Stimulated activated CD8-positive, alpha-beta memory T cell treated with anti-CD3 and anti-CD28 coated beads, Interleukin-7, amount 100 ng/mL, for 24 hours (primary cell): ENCODE results near the gene KRTAP5-7.
"Not testable (repeated sequence)": the region's sequence is repeated elsewhere in the genome, so short reads cannot be mapped to it uniquely, and the experiment has no call there.

Experiments used
- DNase-seq: peaks from one replicate; pipeline ENCODE4 v3.0.0-alpha.2; 2020; ENCODE audit warnings: low read depth

KRTAP5-7 gene

GRCh38 chr11:71534711-71535608 is 7.9 kb downstream of the KRTAP5-7 start:
- not testable (repeated sequence) for DNase-seq

GRCh38 chr11:71535825-71536224 is 8.8 kb downstream of the KRTAP5-7 start:
- DNase-seq = no peak

- no peak for DNase-seq
These were observed 10.5 kb downstream of the KRTAP5-7 start for GRCh38 chr11:71537537-71537936.

- DNase-seq = not testable (repeated sequence)
These were observed 11.1 kb downstream of the KRTAP5-7 start, which contains the start of gene KRTAP5-8 for GRCh38 chr11:71537977-71538665. KRTAP5-8 (plus strand) TSS chr11:71538025; CDS start chr11:71538056, 31 bp downstream.

GRCh38 chr11:71538666-71538990 is 11.6 kb downstream of the KRTAP5-7 start:
- DNase-seq = no peak

- DNase-seq = no peak
These were observed 11.9 kb downstream of the KRTAP5-7 start for GRCh38 chr11:71539017-71539416.

GRCh38 chr11:71539971-71540370 is 12.9 kb downstream of the KRTAP5-7 start:
- not testable (repeated sequence) for DNase-seq

- DNase-seq = not testable (repeated sequence)
These were observed 13.6 kb downstream of the KRTAP5-7 start for GRCh38 chr11:71540521-71541304.

GRCh38 chr11:71542382-71542781 is 15.3 kb downstream of the KRTAP5-7 start:
- DNase-seq = no peak

GRCh38 chr11:71542879-71543777 is 16.1 kb downstream of the KRTAP5-7 start:
- DNase-seq = no peak

- DNase-seq = no peak
These were observed 16.8 kb downstream of the KRTAP5-7 start for GRCh38 chr11:71543866-71544265.

- no peak for DNase-seq
These were observed 17.6 kb downstream of the KRTAP5-7 start for GRCh38 chr11:71544525-71545214.

- DNase-seq = no peak
These were observed 18.4 kb downstream of the KRTAP5-7 start for GRCh38 chr11:71545405-71545966.

- no peak for DNase-seq
These were observed 21.1 kb downstream of the KRTAP5-7 start, which contains the start of gene KRTAP5-9 for GRCh38 chr11:71548120-71548519. KRTAP5-9 (plus strand) TSS chr11:71548420; CDS start chr11:71548658, 238 bp downstream.

- no peak for DNase-seq
These were observed 21.7 kb downstream of the KRTAP5-7 start for GRCh38 chr11:71548716-71549151.

GRCh38 chr11:71551711-71552110 is 24.6 kb downstream of the KRTAP5-7 start:
- no peak for DNase-seq

- no peak for DNase-seq
These were observed 27.9 kb downstream of the KRTAP5-7 start for GRCh38 chr11:71554996-71555395.

GRCh38 chr11:71555508-71555907 is 28.4 kb downstream of the KRTAP5-7 start:
- DNase-seq = no peak

GRCh38 chr11:71556018-71556417 is 29.0 kb downstream of the KRTAP5-7 start:
- no peak for DNase-seq

- no peak for DNase-seq
These were observed 30.2 kb downstream of the KRTAP5-7 start for GRCh38 chr11:71557257-71557656.
